Sigmoid colon (tissue), 7 donors: Measurements from ENCODE around the gene IYD. TPM values are rescaled to one million over a fixed set of nuclear protein-coding genes. Genes with fewer than 3 reads are reported as not detected.

Experiments used
- DNase-seq: peaks from one replicate; pipeline ENCODE4 v3.0.0-alpha.2; 2019
- H3K27ac ChIP-seq, 4 donors: fragments of 200-600 bp; sonication (generic); one replicate each; pipeline ENCODE4 v1.5.1; 2016 to 2019; ENCODE audit warnings: mild to moderate bottlenecking in 1 of 4
- H3K27me3 ChIP-seq, 3 donors: fragments of 200-600 bp; sonication (generic); one replicate each; pipeline ENCODE4 v1.5.1; 2019; ENCODE audit warnings: mild to moderate bottlenecking in 1 of 3
- H3K36me3 ChIP-seq, 4 donors: fragments of 200-600 bp; sonication (generic); one replicate each; pipeline ENCODE4 v1.5.1; 2016 to 2019
- H3K4me1 ChIP-seq, 4 donors: fragments of 200-600 bp; sonication (generic); one replicate each; pipeline ENCODE4 v1.5.1; 2017 to 2019
- H3K4me3 ChIP-seq, 4 donors: fragments of 200-600 bp; sonication (generic); one replicate each; pipeline ENCODE4 v1.5.1; 2017 to 2019; ENCODE audit warnings: mild to moderate bottlenecking in 2 of 4, moderate library complexity in 1 of 4
- H3K9me3 ChIP-seq, 4 donors: fragments of 200-600 bp in 3 of 4; sonication (generic) in 3 of 4; one replicate each; pipeline versions ENCODE4 v1.5.1 to v1.6.1; 2013 to 2019
- CTCF ChIP-seq, 4 experiments: fragments of 450-650 bp in 3 of 4; fragments of 200-600 bp in 1 of 4; IDR thresholded peaks; one replicate each; pipeline ENCODE4 v1.5.1; 2016 to 2019; ENCODE audit warnings: antibody characterized with exemption in 4 of 4, mild to moderate bottlenecking in 3 of 4, moderate library complexity in 2 of 4
- EP300 ChIP-seq, 4 donors: sonication (generic); formaldehyde crosslinking; IDR thresholded peaks; one replicate each; pipeline ENCODE4 v1.6.1; 2017; ENCODE audit warnings: antibody characterized with exemption in 4 of 4
- POLR2A ChIP-seq, 2 donors: fragments of 450-650 bp; IDR thresholded peaks; one replicate each; pipeline ENCODE4 v1.6.1; 2016; ENCODE audit warnings: antibody characterized with exemption in 2 of 2, mild to moderate bottlenecking in 2 of 2, moderate library complexity in 2 of 2
- POLR2AphosphoS5 ChIP-seq, 4 donors: sonication (generic); formaldehyde crosslinking; IDR thresholded peaks; one replicate each; pipeline ENCODE4 v1.6.1; 2017; ENCODE audit warnings: antibody characterized with exemption in 4 of 4
- WGBS, 2 donors: extraction: QIAGEN DNeasy Blood & Tissue Kit; methylation state at CpG; one replicate each; pipeline ENCODE4 v1.1.7; 2013; 5-methylcytosine and 5-hydroxymethylcytosine counted together
- intact Hi-C: fragments of 100-400 bp; cut with DNase I; formaldehyde crosslinking; loops from one replicate; pipeline ENCODE4 v1.15.1; 2023
- polyA plus RNA-seq, 3 donors: library from polyadenylated mRNA; stranded (reverse); fragments of 200-250 nt; gene quantifications; one replicate each; pipeline ENCODE4 v1.2.3, GENCODE V29; 2013
- total RNA-seq, 4 donors: library from RNA; depleted of rRNA; stranded (reverse); fragments of >200 nt; gene quantifications; one replicate each; pipeline ENCODE4 v1.1.0, GENCODE V29; 2016
- donor health status: healthy with polysubstance abuse.
- donor health status: Bipolar disorder and iron deficiency.
- donor health status: healthy.

The IYD gene
- total and polyA plus RNA-seq, 7 donors = under 0.01 to 2.4 (median 2.3) TPM; not detected in 3

- WGBS, 2 donors = 58 to 70% methylated on average over 5 of the region's 5 CpGs
- no peaks in the 10 kb centered on the region for H3K27me3 ChIP-seq
- no peaks in the 10 kb centered on the region for H3K4me1 ChIP-seq
- H3K4me3 ChIP-seq = no peak overlapping the region
- H3K9me3 ChIP-seq = no peaks in the 10 kb centered on the region
- intact Hi-C loops = no loop called here
- H3K36me3 ChIP-seq = no peaks in the 10 kb centered on the region
- TF ChIP-seq POLR2A (IDR thresholded peaks at IDR 0.05) (no peak), POLR2AphosphoS5 (IDR thresholded peaks at IDR 0.05) (no peak), EP300 (IDR thresholded peaks at IDR 0.05) (no peak), CTCF (IDR thresholded peaks at IDR 0.05) (no peak)
- DNase-seq = no peak
- no peak overlapping the region for H3K27ac ChIP-seq
These were observed 16.2 kb upstream of the IYD start for GRCh38 chr6:150352321-150353296.

GRCh38 chr6:150353445-150353844 is 15.4 kb upstream of the IYD start:
- H3K4me1 ChIP-seq = no peaks in the 10 kb centered on the region
- H3K4me3 ChIP-seq = no peak overlapping the region
- no peaks in the 10 kb centered on the region for H3K27me3 ChIP-seq
- TF ChIP-seq POLR2A (IDR thresholded peaks at IDR 0.05) (no peak), EP300 (IDR thresholded peaks at IDR 0.05) (no peak), CTCF (IDR thresholded peaks at IDR 0.05) (no peak), POLR2AphosphoS5 (IDR thresholded peaks at IDR 0.05) (no peak)
- 75 to 87% methylated on average over 1 of the region's 1 CpG for WGBS, 2 donors
- no peaks in the 10 kb centered on the region for H3K9me3 ChIP-seq
- H3K36me3 ChIP-seq = no peaks in the 10 kb centered on the region
- intact Hi-C loops = no loop called here
- H3K27ac ChIP-seq = no peak overlapping the region
- DNase-seq = no peak

- WGBS, 2 donors = 73 to 77% methylated on average over 2 of the region's 2 CpGs
- Histone ChIP-seq H3K27ac (no peak overlapping the region), H3K4me1 (no peaks in the 10 kb centered on the region), H3K4me3 (no peak overlapping the region), H3K9me3 (no peaks in the 10 kb centered on the region), H3K36me3 (no peaks in the 10 kb centered on the region), H3K27me3 (no peaks in the 10 kb centered on the region)
- intact Hi-C loops = no loop called here
- DNase-seq = no peak
- no peak for TF ChIP-seq POLR2AphosphoS5 (IDR thresholded peaks at IDR 0.05)
- no peak for TF ChIP-seq POLR2A (IDR thresholded peaks at IDR 0.05)
- no peak for TF ChIP-seq CTCF (IDR thresholded peaks at IDR 0.05)
- no peak for TF ChIP-seq EP300 (IDR thresholded peaks at IDR 0.05)
These were observed 13.8 kb upstream of the IYD start for GRCh38 chr6:150354754-150355571.

GRCh38 chr6:150355932-150356331 is 12.9 kb upstream of the IYD start:
- Histone ChIP-seq H3K4me3 (no peak overlapping the region), H3K36me3 (no peaks in the 10 kb centered on the region), H3K27ac (no peak overlapping the region), H3K4me1 (no peaks in the 10 kb centered on the region), H3K9me3 (no peaks in the 10 kb centered on the region), H3K27me3 (no peaks in the 10 kb centered on the region)
- intact Hi-C loops = no loop called here
- TF ChIP-seq EP300 (IDR thresholded peaks at IDR 0.05) (no peak), POLR2A (IDR thresholded peaks at IDR 0.05) (no peak), POLR2AphosphoS5 (IDR thresholded peaks at IDR 0.05) (no peak), CTCF (IDR thresholded peaks at IDR 0.05) (no peak)
- WGBS, 2 donors = 79 to 83% methylated on average over 4 of the region's 4 CpGs
- no peak for DNase-seq
